SJSA1 (cell line): Measurements from ENCODE around the gene KDM4B. TPM values are rescaled to one million over a fixed set of nuclear protein-coding genes. Genes with fewer than 3 reads are reported as not detected.
A peak's percentile ranks its signal among the peaks of the same experiment; 100 is the strongest.
"Not testable (repeated sequence)": the region's sequence is repeated elsewhere in the genome, so short reads cannot be mapped to it uniquely, and the experiment has no call there.

Source experiments
- DNase-seq, 2 experiments: peaks; one replicate each; pipeline ENCODE4 v3.0.0-alpha.2; 2015 to 2020; ENCODE audit warnings: low spot score in 2 of 2, low read depth in 1 of 2
- H3K27ac ChIP-seq: fragments of 250-450 bp; sonication (Bioruptor Pico); 2 replicates; pipeline ENCODE4 v1.5.1; 2020; ENCODE audit warnings: mild to moderate bottlenecking, moderate library complexity
- H3K27me3 ChIP-seq: fragments of 250-450 bp; sonication (Bioruptor Pico); replicated peaks from 2 replicates; pipeline ENCODE4 v1.5.1; 2020; ENCODE audit warnings: mild to moderate bottlenecking, moderate library complexity
- H3K36me3 ChIP-seq: fragments of 250-450 bp; sonication (Bioruptor Pico); 2 replicates; pipeline ENCODE4 v1.5.1; 2020; ENCODE audit warnings: mild to moderate bottlenecking
- H3K4me1 ChIP-seq: fragments of 250-450 bp; sonication (Bioruptor Pico); replicated peaks from 2 replicates; pipeline ENCODE4 v1.6.1; 2021; ENCODE audit warnings: mild to moderate bottlenecking
- H3K4me3 ChIP-seq: fragments of 250-450 bp; sonication (Bioruptor Pico); 2 replicates; pipeline ENCODE4 v1.5.1; 2020; ENCODE audit warnings: mild to moderate bottlenecking
- H3K9me3 ChIP-seq: fragments of 250-450 bp; sonication (Bioruptor Pico); replicated peaks from 2 replicates; pipeline ENCODE4 v1.5.1; 2020; ENCODE audit warnings: mild to moderate bottlenecking
- total RNA-seq: library from RNA; depleted of rRNA; stranded (reverse); fragments of >200 nt; shearing (Covaris generic); gene quantifications from 2 replicates; pipeline ENCODE4 v1.2.3, GENCODE V29; 2014; rRNA removed

KDM4B gene
- 9.1 and 12.8 TPM in 2 replicates for total RNA-seq

GRCh38 chr19:4968462-4969291, at the start of gene KDM4B:
TSS of gene KDM4B (plus strand) at chr19:4969113. CDS start at chr19:5032891, 63,778 bp downstream.
- Histone ChIP-seq H3K27me3 (no peaks in the 10 kb centered on the region), H3K9me3 (no peaks in the 10 kb centered on the region), H3K27ac (no peak within 1 kb of the TSS), H3K4me1 (peaks cover 35% of the 10 kb centered on the region), H3K36me3 (peaks cover 16% of the 10 kb centered on the region), H3K4me3 (peak within 1 kb of the TSS; percentile 56)
- DNase-seq: peak; percentile 99 to 100

GRCh38 chr19:4922530-4923275, 46.2 kb upstream of the KDM4B start:
- Histone ChIP-seq H3K27ac (no peak overlapping the region), H3K9me3 (no peaks in the 10 kb centered on the region), H3K27me3 (no peaks in the 10 kb centered on the region), H3K4me1 (peaks cover 19% of the 10 kb centered on the region), H3K4me3 (no peak overlapping the region), H3K36me3 (peaks cover 96% of the 10 kb centered on the region)
- no peak for DNase-seq

DNA sequence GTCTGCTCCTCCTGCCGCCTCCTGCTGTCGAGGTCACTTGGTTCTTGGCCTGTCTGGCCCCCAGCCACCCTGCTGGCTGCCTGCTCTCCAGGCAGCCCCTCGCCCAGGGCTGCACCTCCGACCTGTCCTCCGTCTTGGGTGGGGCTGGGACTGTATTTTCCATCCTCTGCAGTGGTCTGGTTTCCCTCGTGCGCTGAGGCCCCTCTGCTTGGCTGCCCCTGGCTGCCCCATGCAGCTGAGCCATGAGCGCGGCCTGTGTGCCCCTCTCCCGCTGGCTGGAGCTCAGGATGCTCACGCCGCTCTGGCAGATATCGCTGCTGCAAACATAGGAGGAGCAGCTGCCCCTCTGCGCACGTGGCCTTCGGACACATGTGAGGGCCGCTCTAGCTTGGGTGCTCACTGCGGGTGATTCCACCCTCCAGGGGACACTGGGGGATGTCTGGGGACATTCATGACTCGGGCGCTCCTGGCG, 45.6 kb upstream of the KDM4B start:
- peaks cover 96% of the 10 kb centered on the region for H3K36me3 ChIP-seq
- H3K4me3 ChIP-seq: no peak overlapping the region
- H3K9me3 ChIP-seq: no peaks in the 10 kb centered on the region
- H3K4me1 ChIP-seq: peaks cover 22% of the 10 kb centered on the region
- DNase-seq: no peak
- no peak overlapping the region for H3K27ac ChIP-seq
- no peaks in the 10 kb centered on the region for H3K27me3 ChIP-seq

GRCh38 chr19:4929186-4929585, 39.7 kb upstream of the KDM4B start:
- H3K36me3 ChIP-seq: peaks cover 96% of the 10 kb centered on the region
- H3K27me3 ChIP-seq: no peaks in the 10 kb centered on the region
- DNase-seq: no peak
- no peak overlapping the region for H3K4me3 ChIP-seq
- H3K27ac ChIP-seq: no peak overlapping the region
- no peaks in the 10 kb centered on the region for H3K9me3 ChIP-seq
- H3K4me1 ChIP-seq: peaks cover 40% of the 10 kb centered on the region

DNA sequence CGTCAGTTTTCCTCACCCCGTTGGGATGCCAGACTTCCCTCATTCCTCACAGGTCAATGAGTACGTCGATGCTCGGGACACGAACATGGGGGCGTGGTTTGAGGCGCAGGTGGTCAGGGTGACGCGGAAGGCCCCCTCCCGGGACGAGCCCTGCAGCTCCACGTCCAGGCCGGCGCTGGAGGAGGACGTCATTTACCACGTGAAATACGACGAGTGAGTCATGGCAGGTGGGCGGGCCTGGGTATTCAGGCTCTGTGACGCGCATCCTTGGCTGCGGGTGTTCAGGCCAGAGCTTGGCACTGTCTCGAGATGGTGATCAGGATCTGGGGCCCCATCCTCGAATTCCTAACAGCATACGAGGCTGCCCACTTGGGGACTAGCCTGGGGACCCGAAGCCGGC, 38.2 kb upstream of the KDM4B start:
- Histone ChIP-seq H3K27me3 (no peaks in the 10 kb centered on the region), H3K9me3 (no peaks in the 10 kb centered on the region), H3K36me3 (peaks cover 96% of the 10 kb centered on the region), H3K27ac (no peak overlapping the region), H3K4me3 (no peak overlapping the region), H3K4me1 (peaks cover 40% of the 10 kb centered on the region)
- no peak for DNase-seq

- no peaks in the 10 kb centered on the region for H3K9me3 ChIP-seq
- no peak for DNase-seq
- peak overlapping the region; percentile 52 for H3K27ac ChIP-seq
- H3K27me3 ChIP-seq: no peaks in the 10 kb centered on the region
- H3K4me1 ChIP-seq: peaks cover 21% of the 10 kb centered on the region
- no peak overlapping the region for H3K4me3 ChIP-seq
- H3K36me3 ChIP-seq: peaks cover 97% of the 10 kb centered on the region
Observed at GRCh38 chr19:4932711-4933110, 36.2 kb upstream of the KDM4B start.

GRCh38 chr19:4933528-4933927, 35.4 kb upstream of the KDM4B start:
- peak; percentile 75 for DNase-seq
- no peaks in the 10 kb centered on the region for H3K27me3 ChIP-seq
- H3K27ac ChIP-seq: no peak overlapping the region

GRCh38 chr19:4935444-4935843, 33.5 kb upstream of the KDM4B start:
- H3K27me3 ChIP-seq: no peaks in the 10 kb centered on the region
- no peaks in the 10 kb centered on the region for H3K9me3 ChIP-seq
- no peak for DNase-seq
- peaks cover 18% of the 10 kb centered on the region for H3K4me1 ChIP-seq
- no peak overlapping the region for H3K4me3 ChIP-seq
- no peak overlapping the region for H3K27ac ChIP-seq
- H3K36me3 ChIP-seq: peaks cover 92% of the 10 kb centered on the region

More at GRCh38 chr19:4933528-4933927, 35.4 kb upstream of the KDM4B start:
- no peaks in the 10 kb centered on the region for H3K9me3 ChIP-seq
- peaks cover 18% of the 10 kb centered on the region for H3K4me1 ChIP-seq
- no peak overlapping the region for H3K4me3 ChIP-seq
- H3K36me3 ChIP-seq: peaks cover 97% of the 10 kb centered on the region

DNA sequence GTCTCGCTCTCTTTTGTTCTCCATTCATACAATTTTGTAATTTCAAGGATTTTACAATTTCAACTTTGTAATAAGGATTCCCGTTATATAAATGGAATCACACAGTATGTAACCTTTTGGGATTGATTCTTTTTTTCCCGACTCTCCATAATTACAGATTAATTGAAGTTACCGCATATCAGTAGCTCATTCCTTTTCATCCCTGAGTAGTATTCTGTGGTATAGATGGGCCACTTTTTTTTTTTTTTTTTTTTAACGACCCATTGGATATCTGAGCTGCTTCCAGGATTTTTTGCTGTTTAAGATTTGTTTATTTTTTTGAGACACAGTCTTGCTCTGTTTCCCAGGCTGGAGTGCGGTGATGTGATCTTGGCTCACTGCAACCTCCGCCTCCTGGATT, 31.9 kb upstream of the KDM4B start:
- Histone ChIP-seq H3K9me3 (no peaks in the 10 kb centered on the region), H3K4me3 (no peak overlapping the region), H3K36me3 (peaks cover 92% of the 10 kb centered on the region), H3K27ac (no peak overlapping the region), H3K4me1 (peaks cover 17% of the 10 kb centered on the region), H3K27me3 (no peaks in the 10 kb centered on the region)
- DNase-seq: no peak

DNA sequence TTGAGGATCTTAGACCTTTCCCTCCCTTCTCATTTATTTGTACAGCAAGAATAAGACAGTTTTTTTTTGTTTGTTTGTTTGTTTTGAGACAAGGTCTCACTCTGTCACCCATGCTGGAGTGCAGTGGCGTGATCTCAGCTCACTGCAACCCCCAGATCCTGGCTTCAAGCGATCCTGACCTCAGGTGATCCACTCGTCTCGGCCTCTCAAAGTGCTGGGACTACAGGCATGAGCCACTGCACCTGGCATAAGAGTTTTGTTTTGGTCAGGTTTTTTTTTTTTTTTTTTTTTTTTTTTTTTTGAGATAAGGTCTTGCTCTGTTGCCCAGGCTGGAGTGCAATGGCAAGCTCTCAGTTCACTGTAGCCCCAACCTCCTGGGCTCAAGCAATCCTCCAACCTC, 30.5 kb upstream of the KDM4B start:
- not testable (repeated sequence) for H3K9me3 ChIP-seq, H3K27ac ChIP-seq, H3K4me1 ChIP-seq, H3K27me3 ChIP-seq, H3K4me3 ChIP-seq, DNase-seq
- H3K36me3 ChIP-seq: peaks cover 91% of the 10 kb centered on the region

- Histone ChIP-seq H3K27me3 (no peaks in the 10 kb centered on the region), H3K9me3 (no peaks in the 10 kb centered on the region), H3K27ac (no peak overlapping the region), H3K4me3 (no peak overlapping the region), H3K36me3 (peaks cover 91% of the 10 kb centered on the region), H3K4me1 (no peaks in the 10 kb centered on the region)
- no peak for DNase-seq
Observed at GRCh38 chr19:4939466-4939865, 29.4 kb upstream of the KDM4B start.

- not testable (repeated sequence) for H3K9me3 ChIP-seq, DNase-seq, H3K4me1 ChIP-seq, H3K27ac ChIP-seq, H3K27me3 ChIP-seq, H3K4me3 ChIP-seq
- H3K36me3 ChIP-seq: peaks cover 92% of the 10 kb centered on the region
Observed at GRCh38 chr19:4941638-4942169, 27.2 kb upstream of the KDM4B start.

DNA sequence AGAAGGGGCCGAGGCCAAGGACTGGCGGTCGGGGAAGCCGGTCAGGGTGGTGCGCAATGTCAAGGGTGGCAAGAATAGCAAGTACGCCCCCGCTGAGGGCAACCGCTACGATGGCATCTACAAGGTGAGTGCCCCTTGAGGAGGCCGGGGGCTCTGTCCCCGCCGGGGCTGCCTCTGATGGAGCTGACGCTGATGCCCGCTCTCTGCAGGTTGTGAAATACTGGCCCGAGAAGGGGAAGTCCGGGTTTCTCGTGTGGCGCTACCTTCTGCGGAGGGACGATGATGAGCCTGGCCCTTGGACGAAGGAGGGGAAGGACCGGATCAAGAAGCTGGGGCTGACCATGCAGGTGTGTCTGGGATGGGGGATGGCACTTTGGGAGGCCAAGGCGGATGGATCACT, 18.3 kb upstream of the KDM4B start:
- H3K4me3 ChIP-seq, H3K9me3 ChIP-seq, DNase-seq, H3K27ac ChIP-seq, H3K27me3 ChIP-seq, H3K4me1 ChIP-seq: not testable (repeated sequence)
- H3K36me3 ChIP-seq: peaks cover 99% of the 10 kb centered on the region

DNA sequence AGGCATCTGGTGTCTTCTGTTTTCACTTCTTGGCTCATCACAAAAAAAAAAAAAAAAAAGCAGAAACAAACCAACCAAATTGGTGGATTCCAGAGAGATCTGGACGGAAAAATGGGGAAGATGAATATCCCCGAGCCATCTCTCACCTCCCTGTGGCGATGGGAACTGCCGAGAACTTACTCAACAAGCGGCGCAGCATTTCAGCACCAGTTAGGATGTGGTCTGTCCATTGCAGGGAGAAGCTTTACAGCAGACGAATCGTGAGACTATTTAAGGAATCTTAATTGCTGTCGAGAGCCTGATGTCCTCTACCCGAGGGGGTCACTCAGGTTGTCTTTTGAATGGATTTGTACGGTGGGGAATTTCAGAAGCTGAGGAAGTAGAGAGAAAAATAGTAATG, 17.3 kb upstream of the KDM4B start:
- Histone ChIP-seq H3K4me1 (no peaks in the 10 kb centered on the region), H3K4me3 (no peak overlapping the region), H3K9me3 (no peaks in the 10 kb centered on the region), H3K27ac (no peak overlapping the region), H3K27me3 (no peaks in the 10 kb centered on the region), H3K36me3 (peaks cover 99% of the 10 kb centered on the region)
- DNase-seq: no peak
